GM18909 (cell line): ENCODE data around the gene STK10.

Source experiments
- ATAC-seq: cut with Tn5 transposase; IDR thresholded peaks from one replicate; pipeline ENCODE4 v1.9.1; 2021; ENCODE audit warnings: mild to moderate bottlenecking; ENCODE audit not compliant: unreplicated experiment, poor library complexity

STK10 gene

GRCh38 chr5:172189693-172190296, 1.8 kb upstream of the STK10 start:
- ATAC-seq, result no peak

GRCh38 chr5:172188893-172189692, 1.1 kb upstream of the STK10 start:
- ATAC-seq, result no peak

- peak; percentile 27 for ATAC-seq
Measured at GRCh38 chr5:172187118-172188032, 649 bp downstream of the STK10 start.

- no peak for ATAC-seq
Measured at GRCh38 chr5:172186114-172186695, 1.8 kb downstream of the STK10 start.

- ATAC-seq, result no peak
Measured at GRCh38 chr5:172185096-172185461, 2.9 kb downstream of the STK10 start.

GRCh38 chr5:172183881-172184280, 4.1 kb downstream of the STK10 start:
- no peak for ATAC-seq

GRCh38 chr5:172182291-172182690, 5.7 kb downstream of the STK10 start:
- ATAC-seq, result no peak

- ATAC-seq, result no peak
Measured at GRCh38 chr5:172180936-172181335, 7.1 kb downstream of the STK10 start.

GRCh38 chr5:172178991-172179989, 8.7 kb downstream of the STK10 start:
- ATAC-seq, result peak; percentile 40

GRCh38 chr5:172178301-172178987, 9.6 kb downstream of the STK10 start:
- ATAC-seq, result no peak

GRCh38 chr5:172177176-172177575, 10.8 kb downstream of the STK10 start:
- no peak for ATAC-seq

GRCh38 chr5:172175263-172175719, 12.7 kb downstream of the STK10 start:
- ATAC-seq, result peak; percentile 69

- no peak for ATAC-seq
Measured at GRCh38 chr5:172173564-172174153, 14.4 kb downstream of the STK10 start.

- ATAC-seq, result no peak
Measured at GRCh38 chr5:172172912-172173563, 15.0 kb downstream of the STK10 start.

- no peak for ATAC-seq
Measured at GRCh38 chr5:172171118-172171517, 16.9 kb downstream of the STK10 start.

GRCh38 chr5:172170251-172170701, 17.7 kb downstream of the STK10 start:
- no peak for ATAC-seq

- no peak for ATAC-seq
Measured at GRCh38 chr5:172169216-172169615, 18.8 kb downstream of the STK10 start.

GRCh38 chr5:172168311-172168710, 19.7 kb downstream of the STK10 start:
- ATAC-seq, result no peak
